CD4-positive, alpha-beta T cell treated with Interleukin-17A for 1 hour (primary cell): Measurements from ENCODE around the gene RETREG1.
A peak's percentile ranks its signal among the peaks of the same experiment; 100 is the strongest.
"Not testable (repeated sequence)": the region's sequence is repeated elsewhere in the genome, so short reads cannot be mapped to it uniquely, and the experiment has no call there.

Experiments used
- DNase-seq: peaks from one replicate; pipeline ENCODE4 v3.0.0-alpha.2; 2020

The RETREG1 gene

DNA sequence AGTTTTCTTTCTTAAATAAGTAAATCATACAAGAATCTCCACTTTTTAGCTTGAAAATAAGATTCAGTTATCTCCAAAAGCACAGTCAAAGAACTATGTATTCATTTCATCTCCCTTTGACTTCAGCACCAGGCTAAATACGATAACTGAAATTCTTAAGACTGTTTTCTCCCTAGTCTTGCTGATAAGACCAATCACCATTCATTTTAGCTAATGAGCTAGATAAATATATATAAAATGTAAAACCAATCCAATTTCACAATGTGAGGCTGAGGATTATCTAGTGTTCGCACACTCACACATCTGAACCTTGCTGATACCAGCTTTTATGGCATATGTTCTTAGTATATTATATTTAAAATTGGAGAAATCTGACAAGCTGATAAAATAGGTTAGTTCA lies 133.9 kb downstream of the RETREG1 start:
- no peak for DNase-seq

DNA sequence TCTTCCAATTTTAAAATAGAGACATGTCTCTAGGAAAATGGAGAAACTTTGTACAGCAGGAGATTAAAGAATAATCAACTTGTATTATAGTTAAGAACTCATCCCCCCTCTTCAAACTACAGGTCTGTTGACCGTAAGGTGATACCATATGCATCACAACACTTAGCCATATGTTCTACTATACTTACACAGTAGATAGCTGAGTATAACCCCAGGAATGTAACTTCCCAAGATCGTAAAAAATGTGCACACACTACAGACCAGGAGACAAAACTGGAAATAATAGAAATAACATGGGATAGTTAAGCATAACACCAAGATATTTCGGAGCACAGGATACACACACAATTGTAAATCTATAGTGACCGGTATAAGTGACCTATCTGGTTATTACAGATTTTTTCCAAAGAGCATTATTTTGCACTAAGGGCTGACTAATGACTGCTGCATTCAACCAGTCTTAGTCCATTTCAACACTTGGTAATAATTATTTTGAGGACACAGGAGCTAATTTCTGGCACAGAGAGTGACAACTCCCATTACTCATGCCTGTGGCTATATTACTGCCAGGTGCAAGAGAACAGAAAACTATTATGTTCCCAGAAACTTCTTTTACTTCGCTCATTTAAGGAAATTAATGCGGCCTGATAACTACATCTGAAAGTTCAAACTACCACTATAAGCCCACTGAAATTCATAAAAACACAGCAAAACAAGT lies 135.8 kb downstream of the RETREG1 start:
- no peak for DNase-seq

DNA sequence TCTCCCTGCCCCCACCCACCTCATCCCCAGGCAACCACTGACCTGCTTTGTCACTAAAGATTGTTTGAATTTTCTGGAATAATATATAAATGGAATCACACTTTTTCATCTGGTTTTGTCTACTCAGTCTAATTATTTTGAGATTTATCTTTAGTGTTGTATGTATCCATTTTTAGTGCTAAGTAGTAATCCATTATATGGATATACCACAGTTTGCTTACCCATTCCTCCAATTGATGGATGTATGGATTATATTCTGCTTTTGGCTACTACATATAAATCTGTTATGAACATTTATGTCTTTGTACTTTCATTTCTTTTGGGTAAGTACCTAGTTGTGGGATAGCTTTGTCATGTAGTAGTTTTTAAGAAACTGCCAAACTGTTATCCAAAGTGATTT lies 136.7 kb downstream of the RETREG1 start:
- no peak for DNase-seq

DNA sequence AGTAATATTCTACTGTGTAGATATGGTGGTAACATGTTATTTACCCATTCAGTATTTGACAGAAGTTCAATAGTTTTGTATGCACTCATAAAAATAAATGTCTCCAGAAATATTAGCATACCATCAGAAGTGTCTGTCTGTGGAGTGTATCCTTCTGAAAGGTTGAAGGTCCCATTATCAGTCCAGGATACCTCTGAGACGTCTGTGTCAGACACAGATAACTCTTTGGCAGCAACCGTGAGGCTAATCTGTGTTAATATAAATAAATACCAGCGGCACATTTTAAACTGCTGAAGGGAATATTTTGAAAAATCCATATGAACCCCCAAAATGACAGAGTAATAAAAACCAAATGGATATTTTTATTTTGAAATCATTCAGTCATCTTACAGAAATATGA lies 139.3 kb downstream of the RETREG1 start:
- no peak for DNase-seq

DNA sequence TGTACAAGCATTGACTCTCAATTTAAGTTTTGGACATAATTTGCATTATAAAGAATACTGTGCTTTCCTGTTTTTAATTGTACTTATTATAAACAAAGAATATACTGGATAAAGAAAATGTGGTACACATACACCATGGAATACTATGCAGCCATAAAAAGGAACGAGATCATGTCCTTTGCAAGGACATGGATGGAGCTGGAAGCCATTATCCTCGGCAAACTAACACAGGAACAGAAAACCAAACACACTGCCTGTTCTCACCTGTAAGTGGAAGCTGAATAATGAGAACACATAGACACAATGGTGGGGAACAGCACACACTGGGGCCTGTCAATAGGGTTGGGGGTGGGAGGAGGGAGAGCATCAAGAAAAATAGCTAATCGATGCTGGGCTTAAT lies 140.4 kb downstream of the RETREG1 start:
- not testable (repeated sequence) for DNase-seq

DNA sequence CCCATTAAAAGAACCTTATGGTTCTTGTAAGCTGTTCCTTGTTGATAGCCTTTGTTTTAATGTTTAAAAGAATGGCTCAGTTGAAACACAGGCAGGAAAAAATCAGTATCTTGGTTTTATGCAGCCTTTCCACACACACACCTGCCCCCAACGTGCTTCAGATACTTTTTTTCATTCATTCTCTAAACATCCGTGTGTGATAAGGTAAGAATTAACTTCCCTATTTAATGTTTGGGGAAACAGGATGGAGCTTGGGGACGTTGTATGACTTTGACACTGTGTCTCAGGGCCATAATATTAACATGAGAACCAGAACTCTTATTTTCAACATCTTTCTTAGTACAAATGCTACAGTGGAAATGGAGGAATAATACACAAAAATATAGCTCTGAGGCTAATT lies 145.4 kb downstream of the RETREG1 start:
- DNase-seq: no peak

DNA sequence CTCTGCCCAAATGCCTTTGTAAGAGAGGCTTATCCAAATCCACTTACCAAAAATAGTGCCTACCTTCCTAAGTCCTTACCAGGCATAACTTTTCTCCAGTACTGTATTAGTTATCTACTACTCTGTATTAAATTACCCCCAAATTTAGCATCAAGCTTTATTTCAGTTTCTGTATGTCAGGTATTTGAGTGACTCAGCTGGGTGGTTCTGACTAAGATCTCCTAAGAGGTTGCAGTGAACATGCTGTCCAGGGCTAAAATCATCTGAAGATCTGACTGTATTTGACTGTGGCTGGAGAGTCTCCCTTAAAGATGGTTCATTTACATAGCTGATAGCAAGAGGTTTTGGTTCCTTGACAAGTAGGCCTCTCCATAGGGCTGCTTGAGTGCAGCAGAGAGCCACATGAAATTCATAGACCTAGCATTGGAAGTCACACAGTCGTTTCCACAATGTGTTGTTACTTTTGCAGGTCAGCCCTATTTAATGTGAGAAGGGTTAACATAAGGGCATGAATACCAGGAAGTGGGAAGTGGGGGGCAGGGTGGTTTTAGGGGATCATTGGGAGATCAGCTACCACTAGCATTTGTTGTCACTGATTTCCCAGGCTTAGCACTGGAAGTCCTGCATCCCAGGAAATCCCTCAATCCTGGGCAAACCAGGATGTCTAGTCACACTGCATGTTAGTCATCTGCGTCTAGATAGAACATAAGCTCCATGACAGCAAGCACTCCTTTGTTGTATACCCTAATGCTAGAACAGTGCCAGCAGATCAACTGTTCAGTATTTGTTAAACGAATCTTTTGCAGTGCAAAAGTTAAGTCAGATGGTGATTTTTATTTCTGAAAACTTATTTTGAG lies 149.2 kb downstream of the RETREG1 start:
- DNase-seq: no peak

DNA sequence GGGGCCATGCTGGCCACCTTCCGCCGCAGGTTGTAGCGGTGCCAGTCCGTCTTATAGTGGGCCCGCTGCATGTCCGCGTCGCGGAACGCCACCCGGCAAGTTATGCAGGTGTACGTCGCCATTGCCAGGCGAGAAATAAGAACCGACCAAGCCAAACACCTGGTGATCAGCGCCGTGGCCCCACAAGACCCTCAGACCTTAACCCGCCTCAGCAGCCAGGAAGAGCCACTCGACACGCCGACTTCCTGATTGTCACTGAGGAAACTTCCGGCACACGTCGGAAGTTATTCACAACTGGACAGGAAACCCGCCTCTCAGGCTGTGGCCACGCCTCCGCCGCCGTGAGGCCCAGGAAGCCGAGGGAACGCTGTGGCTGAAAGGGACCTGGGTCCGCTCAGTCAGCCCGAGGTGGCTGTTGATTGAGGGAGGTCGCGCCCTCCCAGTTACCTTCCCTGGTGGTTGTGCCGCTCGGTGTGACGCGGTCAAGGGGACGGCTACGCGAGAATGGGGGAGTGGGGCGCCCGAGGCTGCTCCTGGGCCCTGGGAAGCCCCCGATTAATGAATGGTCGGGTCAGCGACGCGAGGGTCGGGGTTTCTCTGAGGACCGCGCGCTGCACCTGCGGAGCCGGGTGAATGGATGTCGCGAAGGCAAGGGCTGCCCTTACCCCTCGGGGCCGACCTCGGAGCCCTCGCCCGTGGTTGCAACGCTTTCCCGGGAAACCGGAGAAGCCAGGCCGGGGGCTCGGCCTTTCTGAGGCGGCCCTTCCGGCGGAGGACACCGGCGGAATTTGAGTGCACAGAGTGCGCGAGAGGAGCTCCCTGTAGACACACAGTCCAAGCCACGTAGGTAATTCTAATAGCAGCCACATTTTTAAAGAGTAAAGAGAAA lies 151.0 kb downstream of the RETREG1 start, which contains the start of gene ZNF622:
Gene ZNF622, minus strand, starts transcription at position 257 of the 889 bp plus-strand sequence. Its CDS starts 135 bp downstream, at position 122.
- DNase-seq: peak; percentile 90

DNA sequence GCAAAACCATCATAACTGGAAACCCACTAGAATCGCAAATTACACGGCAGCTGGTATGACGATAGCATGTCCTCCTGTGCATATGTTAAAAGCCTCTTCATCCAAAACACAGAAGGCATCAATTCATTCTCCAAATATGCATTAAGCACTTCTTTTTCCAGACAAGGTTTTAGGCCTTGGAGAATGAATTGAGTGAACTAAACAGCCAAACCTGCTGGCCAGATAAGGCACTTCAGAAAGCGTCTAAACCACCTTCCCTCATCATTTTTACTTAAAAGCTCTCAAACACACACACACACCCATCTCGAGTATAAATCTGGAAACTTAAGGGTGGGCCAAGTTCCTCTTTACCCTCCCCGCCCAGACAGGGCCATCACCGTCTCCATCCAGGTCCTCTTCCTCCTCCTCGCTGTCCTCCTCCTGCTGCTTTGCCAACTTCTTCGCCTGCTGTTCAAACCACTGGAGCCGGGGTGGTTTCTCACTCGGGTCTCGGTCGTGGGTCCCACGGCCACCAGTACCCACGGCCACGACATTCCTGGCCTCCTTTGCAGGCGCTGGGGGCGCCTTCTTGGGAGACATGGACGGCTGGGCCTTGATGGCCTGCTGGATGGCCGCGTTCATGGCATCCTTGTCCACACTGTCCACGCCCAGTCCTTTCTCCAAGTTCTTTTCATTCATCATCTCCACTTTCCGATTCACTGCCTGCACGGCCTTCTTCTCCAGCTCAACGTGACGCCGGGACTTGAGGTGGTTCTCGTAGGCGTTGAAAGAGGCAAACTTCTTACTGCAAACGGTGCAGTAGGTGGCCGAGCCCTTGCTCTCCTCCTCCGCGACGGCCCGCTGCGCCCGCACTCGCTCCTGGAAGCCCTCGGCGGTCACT lies 151.9 kb downstream of the RETREG1 start:
- no peak for DNase-seq

DNA sequence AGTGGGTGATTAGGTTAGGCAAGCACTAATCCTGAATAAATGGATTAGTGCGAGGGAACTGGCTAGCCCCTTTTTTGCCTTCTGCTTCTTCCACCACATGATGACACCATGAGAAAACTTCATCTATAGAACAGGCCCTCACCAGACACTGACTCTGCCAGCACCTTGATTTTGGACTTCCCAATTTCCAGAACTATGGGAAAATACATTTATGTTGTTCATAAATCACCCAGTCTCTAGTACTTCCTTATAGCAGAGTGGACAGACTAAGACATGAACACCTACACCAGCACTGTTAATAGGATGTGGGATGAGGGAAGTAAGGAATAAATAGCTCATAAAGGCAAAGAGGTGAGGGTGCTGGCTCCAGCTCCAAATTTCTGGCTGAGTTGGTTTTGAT lies 152.6 kb downstream of the RETREG1 start:
- DNase-seq: no peak

DNA sequence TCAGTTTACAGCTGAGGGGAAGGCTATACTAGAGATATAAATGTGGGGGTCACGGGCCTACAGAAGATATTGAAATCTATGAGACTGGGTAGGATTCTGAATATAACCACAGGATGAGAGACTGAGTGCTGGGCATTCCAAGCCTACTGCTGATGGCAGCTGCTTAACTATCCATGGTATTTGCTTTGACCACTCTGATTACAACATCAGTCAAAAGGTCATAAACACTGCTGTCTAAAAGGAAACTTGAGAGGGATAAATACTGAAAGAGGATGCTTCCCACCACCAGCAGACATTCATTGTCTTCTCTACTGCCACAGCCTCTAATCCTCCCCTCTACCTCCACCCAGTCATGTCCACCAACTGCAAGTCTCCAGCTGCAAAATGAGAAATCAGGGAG lies 155.0 kb downstream of the RETREG1 start:
- DNase-seq: no peak

DNA sequence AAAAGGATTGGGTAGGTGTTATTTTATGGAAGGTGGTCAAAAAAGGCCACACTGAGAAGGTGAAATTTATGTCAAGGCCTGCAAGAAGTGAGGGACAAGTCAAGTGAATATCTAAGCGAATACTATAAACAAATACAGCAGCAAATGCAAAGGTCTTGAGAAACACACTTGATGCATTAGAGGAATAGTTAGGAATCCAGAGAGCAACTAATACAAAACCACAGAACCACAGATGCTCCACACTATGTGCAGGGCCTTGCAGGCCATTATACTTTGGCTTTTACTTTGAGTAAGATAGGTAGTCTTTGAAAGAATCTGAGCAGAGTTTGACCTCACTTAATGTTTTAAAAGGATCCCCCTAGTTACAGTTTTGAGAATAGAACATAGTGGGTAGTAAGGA lies 155.8 kb downstream of the RETREG1 start:
- no peak for DNase-seq

DNA sequence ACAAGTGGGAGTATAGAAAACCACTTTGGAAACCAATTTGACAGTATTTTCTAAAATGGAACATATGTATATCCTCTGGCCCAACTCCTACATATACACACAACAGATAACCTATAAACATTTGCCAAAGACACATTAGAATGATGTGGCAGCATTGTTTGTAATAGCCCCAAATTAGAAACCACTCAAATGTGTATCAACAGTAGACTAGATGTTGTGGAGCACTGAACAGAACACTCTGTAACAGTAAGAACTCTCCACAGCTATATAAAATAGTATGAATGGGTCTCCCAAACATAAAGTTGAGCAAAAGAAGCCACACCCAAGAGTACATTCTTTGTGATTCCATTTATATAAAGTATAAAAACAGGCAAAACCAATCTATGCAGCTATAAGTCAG lies 157.3 kb downstream of the RETREG1 start:
- DNase-seq: no peak

DNA sequence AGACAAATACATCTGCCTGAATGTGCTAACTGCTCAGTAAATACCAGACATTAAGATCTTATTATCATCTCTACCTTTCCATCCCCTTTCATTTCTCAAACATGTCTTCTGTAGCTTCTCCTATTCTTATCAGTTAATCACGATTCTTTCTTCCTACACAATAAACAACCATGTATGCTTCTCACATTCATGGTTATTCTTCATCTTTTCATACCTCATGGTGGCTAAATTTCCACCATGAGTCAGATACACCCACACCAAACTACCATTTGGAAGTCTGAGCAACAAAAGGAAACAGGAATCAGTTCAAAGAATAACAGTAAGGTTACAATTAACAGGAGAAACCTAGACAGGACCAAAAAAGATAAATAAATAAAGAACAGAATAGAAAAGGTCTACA lies 158.9 kb downstream of the RETREG1 start:
- no peak for DNase-seq

DNA sequence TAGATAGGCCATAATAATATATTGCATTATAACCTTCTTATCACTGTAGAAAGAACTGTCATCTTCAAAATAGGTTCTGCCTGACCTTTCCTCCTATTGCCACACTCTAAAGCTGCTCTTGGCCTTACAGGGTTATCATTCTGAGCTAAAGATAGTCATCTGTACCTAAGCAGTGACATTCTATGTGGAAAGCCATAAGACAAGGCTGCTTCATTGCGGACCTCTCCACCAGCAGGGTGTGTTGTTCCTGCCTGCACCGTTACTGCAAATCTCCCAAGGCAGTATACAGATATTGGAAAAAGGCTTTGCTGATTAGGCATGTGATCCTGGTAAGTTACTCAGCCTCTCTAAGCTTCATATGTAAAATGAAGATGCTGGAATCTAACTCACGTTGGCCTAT lies 159.3 kb downstream of the RETREG1 start:
- no peak for DNase-seq

DNA sequence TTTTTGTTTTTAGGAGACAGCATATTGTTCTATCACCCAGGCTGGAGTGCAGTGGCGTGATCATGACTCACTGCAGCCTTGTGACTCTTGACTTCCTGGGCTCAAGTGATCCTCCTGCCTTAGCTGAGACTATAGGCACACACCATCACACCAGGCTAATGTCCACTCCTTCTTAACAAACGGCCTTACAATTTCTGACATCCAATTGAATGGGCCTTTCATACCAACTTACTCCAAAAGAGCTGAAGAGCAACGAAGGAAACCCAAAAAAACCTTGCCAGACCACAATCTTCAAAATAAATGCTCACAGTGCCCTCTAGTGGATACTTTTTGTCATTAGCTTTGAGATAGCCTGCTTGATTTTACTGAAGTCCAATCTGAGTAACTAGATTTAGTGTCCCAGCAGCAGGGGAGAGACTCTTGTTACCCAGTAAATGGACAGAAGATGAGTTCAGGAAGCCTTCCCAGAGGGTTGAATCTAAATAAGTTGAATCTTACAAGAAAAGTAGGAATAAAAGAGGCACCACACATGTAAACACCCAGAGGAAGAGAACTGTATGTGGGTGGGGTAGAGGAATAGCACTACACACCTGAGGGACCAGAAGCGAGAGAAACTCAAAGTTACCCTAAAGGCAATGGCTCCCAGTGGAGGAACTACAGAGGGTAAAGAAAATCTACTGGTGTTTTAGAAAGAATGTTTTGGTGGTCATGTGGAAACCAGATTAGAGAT lies 160.5 kb downstream of the RETREG1 start:
- peak; percentile 79 for DNase-seq

DNA sequence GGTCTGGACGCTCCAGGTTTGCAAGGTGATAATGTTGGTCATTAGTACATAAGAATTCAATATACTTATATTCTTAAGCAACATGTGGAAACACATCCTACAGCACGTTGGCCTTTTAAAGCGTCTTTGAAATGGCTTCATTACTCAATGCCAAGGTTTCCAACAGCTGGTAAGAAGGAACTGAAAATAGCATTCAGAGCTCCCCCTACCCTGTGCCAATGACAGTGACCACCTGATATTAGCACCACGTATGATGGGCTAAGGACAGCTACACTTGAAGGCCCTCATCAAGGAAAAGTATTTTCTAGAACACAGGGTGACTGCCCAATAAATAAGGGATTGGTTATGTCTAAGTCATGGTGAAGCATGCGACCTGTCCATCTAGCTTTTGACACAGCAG lies 161.1 kb downstream of the RETREG1 start:
- no peak for DNase-seq

DNA sequence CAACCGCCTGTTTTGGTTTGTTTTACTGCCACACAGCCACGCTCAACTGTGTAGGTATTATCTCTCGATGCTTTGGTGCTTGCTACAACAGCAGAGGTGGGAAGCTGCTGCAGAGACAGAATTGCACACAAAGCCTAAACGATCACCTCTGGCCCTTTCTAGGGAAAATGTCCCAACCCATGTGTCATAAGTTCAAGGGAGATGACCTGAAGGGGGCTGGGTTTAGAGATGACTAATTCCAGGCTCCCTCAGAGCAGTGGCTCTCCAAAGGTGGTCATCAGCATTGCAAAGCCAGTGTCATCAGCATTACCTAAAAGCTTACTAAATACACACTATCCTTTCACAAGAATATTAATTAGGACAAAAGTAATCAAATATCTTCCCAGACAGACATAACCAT lies 162.1 kb downstream of the RETREG1 start:
- no peak for DNase-seq

DNA sequence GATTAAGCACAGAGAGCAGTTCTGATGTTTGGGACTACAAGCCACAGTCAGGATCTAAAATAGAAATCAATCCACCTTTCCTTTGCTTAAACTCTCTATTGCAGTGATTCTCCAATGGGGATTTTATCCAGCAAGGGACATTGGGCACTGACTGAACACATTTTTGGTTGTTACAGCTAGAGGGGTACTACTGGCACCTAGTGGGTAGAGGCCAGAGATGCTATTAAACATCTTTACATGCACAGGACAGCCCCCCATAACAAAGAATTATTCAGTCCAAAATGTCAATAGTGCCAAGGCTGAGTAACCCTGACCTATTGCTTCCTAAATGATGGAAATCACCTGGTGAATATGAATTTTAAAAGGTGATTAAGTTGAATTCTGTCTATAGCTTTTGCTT lies 163.2 kb downstream of the RETREG1 start:
- no peak for DNase-seq

DNA sequence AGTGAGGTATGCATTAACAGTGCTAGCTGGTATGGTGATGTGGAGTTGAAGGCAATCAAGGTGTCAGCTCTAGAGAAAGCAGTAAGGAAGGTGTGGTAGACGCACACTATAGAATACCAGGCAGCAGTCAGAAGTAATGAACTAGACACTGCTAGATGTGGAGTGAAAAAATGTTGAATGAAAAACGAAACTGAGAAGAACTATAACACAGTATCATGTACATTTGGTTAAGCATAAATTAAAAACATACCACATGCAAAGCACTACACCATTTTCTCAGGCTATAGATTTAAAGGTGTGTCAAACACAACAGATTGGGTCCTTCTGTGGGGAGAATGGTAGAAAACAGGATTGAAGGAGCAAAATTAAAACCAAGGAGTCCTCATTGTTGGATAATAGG lies 166.6 kb downstream of the RETREG1 start:
- DNase-seq: no peak

DNA sequence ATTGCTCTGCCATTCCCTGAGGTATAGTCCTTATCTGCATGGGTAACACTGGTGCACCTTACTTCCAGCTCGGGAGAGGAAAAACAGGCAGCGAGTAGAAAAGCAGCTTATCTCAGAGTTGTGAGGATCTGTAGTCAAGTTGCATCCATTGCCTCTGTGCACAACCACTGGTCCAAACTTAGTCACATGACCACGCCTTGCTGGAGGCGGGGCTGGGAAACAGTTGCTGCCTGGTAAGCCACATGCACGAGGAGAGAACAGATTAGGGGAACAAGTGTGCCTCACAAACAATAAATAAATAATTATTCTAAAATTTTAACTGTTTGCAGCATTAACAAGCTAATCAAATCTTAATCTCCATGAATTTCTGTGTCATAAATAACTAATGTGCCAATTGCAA lies 169.8 kb downstream of the RETREG1 start:
- no peak for DNase-seq

DNA sequence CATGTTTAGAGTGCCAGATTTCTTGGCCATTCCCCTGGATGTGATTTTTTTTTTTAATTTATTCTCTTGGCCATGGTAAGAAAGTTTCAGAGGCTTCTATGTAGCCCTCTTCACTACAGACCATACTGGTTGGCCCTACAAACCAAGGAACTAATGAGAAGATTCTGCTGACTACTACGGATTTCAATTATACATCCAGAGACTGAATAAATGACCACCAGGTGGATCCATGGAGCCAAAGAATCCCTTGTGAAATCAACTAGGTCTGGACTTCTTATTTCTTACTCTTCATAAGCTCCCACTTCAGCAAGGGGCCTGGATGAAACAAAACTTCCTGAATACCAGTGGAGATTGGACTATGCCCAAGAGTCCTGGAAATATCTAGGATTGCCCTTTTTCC lies 178.8 kb downstream of the RETREG1 start:
- no peak for DNase-seq
